Hypothalamus (tissue), 51 donors: Measurements from ENCODE around the gene BPIFB4.
"Not testable (repeated sequence)": the region's sequence is repeated elsewhere in the genome, so short reads cannot be mapped to it uniquely, and the experiment has no call there.

Experiments used
- DNase-seq, 51 donors: peaks; one replicate each; lab custom pipeline; 2025; lab: John Stamatoyannopoulos, UW

Gene BPIFB4

GRCh38 chr20:33112547-33113386 is 33.3 kb downstream of the BPIFB4 start:
- DNase-seq = no peak

DNA sequence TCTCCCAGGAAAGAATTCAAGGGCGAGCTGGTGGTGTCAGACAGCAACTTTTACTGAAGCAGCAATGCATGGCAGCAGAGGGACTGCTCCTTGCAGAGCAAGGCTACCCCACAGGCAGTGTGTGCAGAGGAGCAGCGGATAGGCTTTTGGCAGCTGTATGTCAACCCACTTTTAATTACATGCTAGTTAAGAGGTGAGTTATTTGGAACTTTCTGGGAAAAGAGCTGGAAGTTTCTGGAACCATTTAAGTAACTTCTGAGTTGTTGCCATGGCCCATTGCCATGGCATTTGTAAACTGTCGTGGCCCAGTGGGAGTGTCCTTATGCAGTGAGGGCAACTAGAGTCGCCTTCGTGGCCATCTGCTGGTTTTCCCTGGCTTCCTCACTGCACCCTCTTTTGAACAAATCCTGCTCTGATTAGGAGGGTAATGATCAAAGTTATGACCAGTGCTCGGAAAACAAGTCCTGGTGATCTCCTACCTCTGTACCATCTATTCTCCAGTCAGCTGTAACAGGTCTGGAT is 34.0 kb downstream of the BPIFB4 start:
- DNase-seq = no peak

GRCh38 chr20:33115501-33115900 is 36.1 kb downstream of the BPIFB4 start:
- DNase-seq = not testable (repeated sequence)

DNA sequence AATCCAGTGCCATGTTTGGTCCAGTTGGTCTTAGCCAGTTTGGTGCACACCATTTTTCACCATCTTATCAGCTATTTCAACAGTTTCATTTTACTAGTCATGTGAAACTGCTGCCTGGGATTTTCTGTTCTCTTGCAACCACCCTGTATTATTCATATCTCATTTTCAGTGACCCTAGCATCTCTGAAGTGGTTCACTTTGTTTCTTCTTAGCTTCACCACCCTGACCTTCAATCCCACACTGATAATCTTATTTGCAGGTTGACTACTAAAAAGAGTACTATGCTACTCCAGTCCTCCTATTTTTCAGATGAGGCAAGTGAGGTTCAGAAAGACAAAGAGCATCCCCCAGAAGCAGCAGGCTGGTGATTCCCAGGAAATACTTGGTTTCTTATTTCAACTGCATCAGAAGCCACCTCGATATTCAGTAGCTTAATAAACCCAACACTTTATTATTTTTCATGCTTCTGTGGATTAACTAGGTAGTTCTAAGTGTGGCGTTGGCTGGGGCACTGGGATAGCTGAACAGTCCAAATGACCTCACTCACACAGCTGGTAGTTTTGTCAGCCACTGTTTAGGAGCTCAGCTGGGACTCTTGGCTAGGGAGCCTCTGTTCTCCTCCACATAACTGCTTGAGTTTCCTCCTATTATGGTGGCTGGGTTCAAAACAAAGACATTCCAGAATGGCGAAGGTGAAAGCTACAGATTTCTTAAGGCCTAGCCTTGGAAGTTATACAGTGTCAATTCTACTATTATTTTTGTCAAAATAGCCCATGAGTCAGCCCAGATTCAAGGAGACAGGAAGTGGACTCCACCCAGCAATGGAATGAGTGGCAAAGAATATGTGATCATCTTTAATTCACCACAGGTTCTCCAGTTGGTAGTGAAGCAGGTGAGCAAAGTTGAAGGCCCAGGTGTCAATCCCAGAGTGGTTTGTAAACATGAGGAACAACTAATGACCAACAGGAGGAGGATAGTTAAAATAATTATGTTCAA is 40.6 kb downstream of the BPIFB4 start:
- no peak for DNase-seq

DNA sequence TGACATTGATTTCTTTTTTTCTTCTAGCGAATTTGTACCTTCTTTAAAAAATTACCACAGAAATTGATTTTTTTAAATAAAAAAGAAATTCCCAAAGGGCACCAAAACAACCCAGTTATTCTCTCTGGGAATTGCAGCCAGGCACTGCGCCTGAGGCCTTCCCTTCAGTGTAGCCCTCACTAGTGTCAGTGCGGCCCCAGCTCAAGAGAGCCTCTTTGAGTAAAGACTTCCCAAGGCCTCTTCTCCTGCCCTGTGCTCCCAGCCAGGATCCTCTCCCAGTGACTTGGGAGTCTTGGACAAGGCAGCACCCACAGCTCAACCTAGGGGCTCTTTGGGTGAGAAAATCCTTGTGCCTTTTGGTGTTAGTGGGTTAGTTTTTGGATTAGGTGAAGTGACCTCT is 41.5 kb downstream of the BPIFB4 start:
- DNase-seq = no peak

GRCh38 chr20:33122297-33122696 is 42.9 kb downstream of the BPIFB4 start:
- DNase-seq = not testable (repeated sequence)

DNA sequence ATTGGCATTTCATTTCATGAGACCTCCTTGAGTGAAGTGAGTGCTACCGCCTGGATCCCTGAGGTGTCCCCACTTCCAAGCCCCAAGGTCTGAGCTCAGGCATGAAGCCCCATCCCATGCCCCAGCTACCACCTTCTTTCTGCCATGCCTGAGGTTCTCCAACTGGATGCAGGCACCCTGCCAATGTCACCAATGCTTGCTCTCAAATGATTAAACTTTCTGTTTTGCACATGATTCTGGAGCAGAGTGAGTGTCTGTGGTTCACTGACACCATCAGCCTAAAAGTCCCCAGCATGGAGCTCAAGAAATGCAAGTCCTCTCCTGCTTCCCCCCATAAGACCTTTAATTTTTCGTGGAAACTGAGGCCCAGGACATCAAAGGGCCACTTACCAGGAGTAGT is 44.8 kb downstream of the BPIFB4 start:
- no peak for DNase-seq

GRCh38 chr20:33124994-33125393 is 45.6 kb downstream of the BPIFB4 start:
- DNase-seq = no peak

DNA sequence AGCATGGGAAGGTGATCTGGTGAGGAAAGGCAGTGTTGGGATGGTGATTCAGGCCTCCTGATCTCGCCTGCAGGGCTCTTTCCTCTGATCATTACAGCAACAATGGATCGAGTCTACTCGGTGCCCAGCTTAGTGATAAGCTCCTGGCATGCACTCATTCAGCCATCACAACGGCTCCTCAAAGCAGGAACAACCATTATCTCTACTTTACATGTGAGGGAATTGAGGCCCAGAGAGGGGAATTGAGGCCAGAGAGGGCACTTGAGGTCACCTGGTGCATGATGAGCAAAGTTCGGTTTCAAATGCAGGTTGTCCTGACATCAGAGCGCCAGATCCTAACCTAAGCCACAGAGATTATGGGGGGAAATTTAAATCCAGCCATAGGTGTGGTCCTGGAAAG is 46.5 kb downstream of the BPIFB4 start:
- no peak for DNase-seq

- DNase-seq = no peak
These were observed 48.1 kb downstream of the BPIFB4 start for GRCh38 chr20:33127422-33128097.

DNA sequence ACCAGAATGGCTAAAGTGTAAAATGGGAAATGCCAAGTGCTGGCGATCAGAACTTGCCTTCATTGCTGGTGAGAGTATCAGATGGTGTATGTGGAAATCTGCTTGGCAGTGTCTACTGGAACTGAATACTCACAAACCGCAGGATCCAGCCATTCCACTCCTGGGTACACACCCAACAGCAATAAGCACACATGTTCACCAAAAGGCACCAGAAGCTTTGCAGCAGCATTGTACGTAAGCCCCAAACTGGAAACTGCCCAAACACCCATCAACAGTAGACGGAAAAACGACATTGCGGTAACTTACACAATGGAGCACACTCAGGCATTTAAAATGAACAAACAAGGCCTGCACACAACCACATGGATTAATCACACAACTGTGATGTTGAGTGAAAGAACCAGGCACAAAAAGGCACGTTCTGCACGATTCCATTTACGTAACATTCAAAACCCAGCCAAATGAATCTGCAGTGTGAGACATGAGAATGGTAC is 51.2 kb downstream of the BPIFB4 start:
- DNase-seq = no peak

GRCh38 chr20:33131949-33132473 is 52.6 kb downstream of the BPIFB4 start:
- DNase-seq = no peak

DNA sequence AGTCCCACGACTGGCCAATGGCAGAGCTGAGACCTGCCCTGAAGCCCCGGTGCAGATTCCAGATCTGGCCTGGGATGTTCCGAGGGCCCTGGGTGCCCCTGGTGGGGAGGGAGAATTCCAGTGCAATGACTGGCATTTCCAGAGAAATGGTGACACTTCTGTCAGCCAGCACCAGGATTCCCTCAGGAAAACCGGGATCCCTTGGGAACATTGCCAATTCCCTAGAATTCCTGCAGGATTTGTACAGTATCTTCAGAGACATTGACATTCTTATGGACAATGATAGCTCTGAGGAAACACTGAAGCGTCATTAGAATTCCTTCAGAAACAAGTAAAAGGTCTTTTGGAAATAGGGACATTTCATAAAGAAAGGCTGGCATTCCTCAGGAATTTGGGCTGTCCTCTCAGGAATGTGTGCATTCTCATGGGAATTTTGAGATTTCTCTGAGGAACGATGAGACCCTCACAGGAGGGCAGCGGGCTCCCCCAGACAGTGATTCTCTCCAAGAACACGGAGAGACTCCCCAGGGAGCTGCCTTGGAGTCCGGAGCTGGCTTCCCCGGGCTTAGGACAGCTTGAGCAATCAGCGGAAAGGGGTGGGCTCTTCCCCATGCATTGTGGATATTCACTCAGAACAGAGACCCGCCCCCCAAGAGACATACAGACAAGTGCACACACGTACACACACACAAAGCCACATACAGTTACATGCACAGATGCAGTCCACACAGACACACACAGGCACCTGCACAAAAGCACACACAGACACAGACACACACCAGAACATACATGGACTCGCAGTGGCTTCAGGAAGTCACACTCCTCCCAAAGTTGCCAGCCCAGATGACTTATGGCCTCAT is 53.3 kb downstream of the BPIFB4 start:
- DNase-seq = no peak

DNA sequence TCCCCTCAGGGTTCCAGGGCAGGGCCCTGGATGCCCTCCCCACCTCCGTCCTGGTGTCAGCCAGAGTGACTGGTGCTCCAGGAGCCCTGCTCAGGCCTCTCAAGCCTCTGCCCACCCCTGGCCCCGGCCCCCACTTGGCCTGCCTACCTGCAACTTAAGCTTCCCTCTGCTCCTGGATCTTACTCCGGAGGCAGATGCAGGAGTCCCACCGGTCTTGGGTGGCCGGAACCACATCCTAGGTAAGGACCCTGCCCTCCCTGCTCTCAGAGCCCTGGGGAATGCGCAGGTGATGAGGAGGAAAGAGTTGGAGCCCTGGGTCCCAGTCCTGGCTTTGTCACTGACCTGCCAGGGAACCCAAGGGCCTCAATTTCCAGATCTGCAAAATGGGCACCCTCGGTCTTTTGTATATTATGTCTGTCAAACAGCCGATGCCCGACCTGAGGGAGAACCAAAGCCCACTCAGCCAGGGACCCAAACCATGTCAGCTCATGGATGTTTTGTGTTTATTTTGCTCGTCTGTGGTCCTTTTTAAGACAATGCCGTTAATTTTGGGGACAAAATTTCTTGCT is 54.0 kb downstream of the BPIFB4 start:
- no peak for DNase-seq

- DNase-seq = no peak
These were observed 57.8 kb downstream of the BPIFB4 start for GRCh38 chr20:33137195-33137594.

DNA sequence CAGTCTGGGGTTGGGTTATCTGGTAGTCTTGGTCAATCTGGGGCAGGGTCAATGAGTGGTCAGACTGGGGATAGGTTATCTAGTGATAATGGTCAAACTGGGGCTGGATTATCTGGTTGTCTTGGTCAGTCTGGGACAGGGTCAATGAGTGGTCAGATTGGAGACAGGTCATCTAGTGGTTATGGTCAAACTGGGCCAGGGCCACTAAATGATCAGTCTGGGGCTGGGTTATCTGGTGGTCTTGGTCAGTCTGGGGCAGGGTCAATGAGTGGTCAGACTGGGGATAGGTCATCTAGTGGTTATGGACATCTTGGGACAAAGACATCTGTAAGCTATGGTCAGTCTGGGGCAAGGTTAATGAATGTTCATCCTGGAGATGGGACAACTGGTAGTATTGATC is 60.0 kb downstream of the BPIFB4 start:
- DNase-seq = no peak

GRCh38 chr20:33145521-33145920 is 66.1 kb downstream of the BPIFB4 start:
- no peak for DNase-seq

GRCh38 chr20:33147299-33147698 is 67.9 kb downstream of the BPIFB4 start:
- no peak for DNase-seq

DNA sequence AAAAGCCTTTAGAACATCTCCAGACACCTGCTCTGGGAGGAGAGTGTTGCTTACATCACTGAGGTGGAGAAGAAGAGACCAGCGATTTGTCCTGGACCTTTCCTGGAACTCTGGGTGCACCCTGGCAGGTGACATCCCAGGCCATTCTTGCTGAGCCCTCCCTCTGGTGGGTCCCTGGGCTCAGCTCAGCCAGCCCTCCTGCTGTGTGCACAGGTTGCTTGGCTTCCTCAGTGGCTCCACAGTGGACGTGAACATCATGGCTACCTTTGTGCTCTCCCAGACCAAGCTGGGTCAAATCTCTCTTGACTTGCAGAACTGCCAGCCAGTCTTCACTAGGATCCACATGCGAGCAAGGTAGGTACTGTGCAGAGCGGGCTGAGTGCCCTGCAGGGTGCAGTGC is 68.6 kb downstream of the BPIFB4 start:
- no peak for DNase-seq
